Measurements from ENCODE around the gene INTS14.

DNA sequence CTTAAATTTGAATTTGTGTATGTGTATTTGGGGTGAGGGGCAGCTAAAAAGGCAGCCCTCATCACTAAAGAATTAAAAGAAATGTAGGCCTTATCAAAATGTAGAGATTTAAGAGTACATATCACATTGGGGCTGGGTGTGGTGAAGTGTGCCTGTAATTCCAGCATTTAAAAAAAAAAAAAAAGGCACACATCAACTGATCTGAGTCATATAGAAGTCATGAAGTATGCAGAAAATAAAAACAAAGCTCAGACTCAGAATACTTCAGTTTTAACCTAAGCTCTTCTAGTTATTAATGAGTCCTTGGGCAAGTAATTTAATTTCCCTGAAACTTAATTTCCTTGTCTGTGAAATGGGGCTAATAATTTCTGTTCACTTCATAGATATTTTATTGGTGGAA lies 42.4 kb upstream of the INTS14 start:
- TF ChIP-seq, protein P1, sequence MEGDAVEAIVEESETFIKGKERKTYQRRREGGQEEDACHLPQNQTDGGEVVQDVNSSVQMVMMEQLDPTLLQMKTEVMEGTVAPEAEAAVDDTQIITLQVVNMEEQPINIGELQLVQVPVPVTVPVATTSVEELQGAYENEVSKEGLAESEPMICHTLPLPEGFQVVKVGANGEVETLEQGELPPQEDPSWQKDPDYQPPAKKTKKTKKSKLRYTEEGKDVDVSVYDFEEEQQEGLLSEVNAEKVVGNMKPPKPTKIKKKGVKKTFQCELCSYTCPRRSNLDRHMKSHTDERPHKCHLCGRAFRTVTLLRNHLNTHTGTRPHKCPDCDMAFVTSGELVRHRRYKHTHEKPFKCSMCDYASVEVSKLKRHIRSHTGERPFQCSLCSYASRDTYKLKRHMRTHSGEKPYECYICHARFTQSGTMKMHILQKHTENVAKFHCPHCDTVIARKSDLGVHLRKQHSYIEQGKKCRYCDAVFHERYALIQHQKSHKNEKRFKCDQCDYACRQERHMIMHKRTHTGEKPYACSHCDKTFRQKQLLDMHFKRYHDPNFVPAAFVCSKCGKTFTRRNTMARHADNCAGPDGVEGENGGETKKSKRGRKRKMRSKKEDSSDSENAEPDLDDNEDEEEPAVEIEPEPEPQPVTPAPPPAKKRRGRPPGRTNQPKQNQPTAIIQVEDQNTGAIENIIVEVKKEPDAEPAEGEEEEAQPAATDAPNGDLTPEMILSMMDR (IDR thresholded peaks at IDR 0.05): no peak
- no peak for TF ChIP-seq POLR2A (IDR thresholded peaks at IDR 0.05)

Data from thyroid gland (tissue), 4 donors.